Gastroesophageal sphincter (tissue), 4 donors: ENCODE measurements around the gene TMEM123. TPM values are rescaled to one million over a fixed set of nuclear protein-coding genes. Genes with fewer than 3 reads are reported as not detected.

Experiments used
- ATAC-seq: fragments of 150-250 bp; one replicate; pipeline ENCODE4 v1.9.1; 2016; ENCODE audit warnings: mild to moderate bottlenecking, moderate library complexity
- H3K27ac ChIP-seq, 4 donors: fragments of 200-600 bp; sonication (generic) in 3 of 4; 1 replicate in 3 of 4; 2 replicates in 1 of 4; pipeline ENCODE4 v1.5.1; 2016 to 2019
- H3K27me3 ChIP-seq: fragments of 200-600 bp; sonication (generic); one replicate; pipeline ENCODE4 v1.5.1; 2019
- H3K36me3 ChIP-seq, 2 donors: fragments of 200-600 bp; sonication (generic); one replicate each; pipeline ENCODE4 v1.5.1; 2019; ENCODE audit warnings: control low read depth in 1 of 2
- H3K4me1 ChIP-seq, 3 donors: fragments of 200-600 bp; sonication (generic); 1 replicate in 2 of 3; 2 replicates in 1 of 3; pipeline ENCODE4 v1.5.1; 2016 to 2019; ENCODE audit warnings: control low read depth in 2 of 3
- H3K4me3 ChIP-seq, 2 donors: fragments of 200-600 bp; sonication (generic); one replicate each; pipeline ENCODE4 v1.5.1; 2019; ENCODE audit warnings: mild to moderate bottlenecking in 1 of 2, moderate library complexity in 1 of 2
- H3K9me3 ChIP-seq, 3 donors: fragments of 200-600 bp; sonication (generic); one replicate each; pipeline ENCODE4 v1.5.1; 2017 to 2019; ENCODE audit warnings: control low read depth in 2 of 3
- EP300 ChIP-seq: sonication (generic); formaldehyde crosslinking; IDR thresholded peaks from one replicate; pipeline ENCODE4 v1.6.1; 2017; ENCODE audit warnings: antibody characterized with exemption, mild to moderate bottlenecking
- POLR2A ChIP-seq, 2 donors: fragments of 450-650 bp; IDR thresholded peaks; one replicate each; pipeline ENCODE4 v1.6.1; 2017; ENCODE audit warnings: antibody characterized with exemption in 2 of 2, mild to moderate bottlenecking in 2 of 2, moderate library complexity in 1 of 2
- POLR2AphosphoS5 ChIP-seq: sonication (generic); formaldehyde crosslinking; IDR thresholded peaks from one replicate; pipeline ENCODE4 v1.6.1; 2017; ENCODE audit warnings: antibody characterized with exemption
- WGBS, 2 donors: methylation state at CpG; one replicate each; pipeline ENCODE4 v1.1.5; 2018; ENCODE audit warnings: low coverage in 1 of 2; 5-methylcytosine and 5-hydroxymethylcytosine counted together
- total RNA-seq, 4 donors: library from RNA; depleted of rRNA; stranded (reverse); fragments of >200 nt; gene quantifications; one replicate each; pipeline ENCODE4 v1.1.0, GENCODE V29; 2016
- TF ChIP-seq, protein P1 (sequence below), 4 experiments: fragments of 200-600 bp in 2 of 4; fragments of 450-650 bp in 2 of 4; sonication (generic) in 1 of 4; IDR thresholded peaks; one replicate each; pipeline ENCODE4 v1.5.1; 2017 to 2019; ENCODE audit warnings: antibody characterized with exemption in 4 of 4, mild to moderate bottlenecking in 2 of 4, moderate library complexity in 2 of 4

The TMEM123 gene
- total RNA-seq, 4 donors from 2014 or later = 87.6 to 141 (median 101) TPM

DNA sequence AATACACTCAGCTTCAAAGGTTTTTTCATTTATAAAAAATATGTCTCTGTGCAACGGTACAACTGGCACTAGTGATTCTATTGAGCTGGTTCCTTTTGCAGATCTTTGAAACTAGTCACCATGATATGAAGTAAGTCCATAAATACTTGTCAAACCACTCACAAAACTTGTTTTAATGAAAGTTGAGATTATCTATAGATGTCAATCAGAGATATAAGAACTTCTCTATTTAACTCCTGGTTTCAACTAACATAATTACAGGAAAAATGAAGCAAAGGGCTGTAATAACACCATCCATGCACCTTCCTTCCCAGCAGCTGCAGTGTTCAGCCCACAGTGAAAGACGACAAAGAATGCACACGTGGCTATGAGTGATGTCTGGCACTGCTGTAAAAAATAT, 44.7 kb downstream of the TMEM123 start:
- TF ChIP-seq POLR2A (IDR thresholded peaks at IDR 0.05) (no peak), POLR2AphosphoS5 (no peak), EP300 (no peak)
- TF ChIP-seq, protein P1, sequence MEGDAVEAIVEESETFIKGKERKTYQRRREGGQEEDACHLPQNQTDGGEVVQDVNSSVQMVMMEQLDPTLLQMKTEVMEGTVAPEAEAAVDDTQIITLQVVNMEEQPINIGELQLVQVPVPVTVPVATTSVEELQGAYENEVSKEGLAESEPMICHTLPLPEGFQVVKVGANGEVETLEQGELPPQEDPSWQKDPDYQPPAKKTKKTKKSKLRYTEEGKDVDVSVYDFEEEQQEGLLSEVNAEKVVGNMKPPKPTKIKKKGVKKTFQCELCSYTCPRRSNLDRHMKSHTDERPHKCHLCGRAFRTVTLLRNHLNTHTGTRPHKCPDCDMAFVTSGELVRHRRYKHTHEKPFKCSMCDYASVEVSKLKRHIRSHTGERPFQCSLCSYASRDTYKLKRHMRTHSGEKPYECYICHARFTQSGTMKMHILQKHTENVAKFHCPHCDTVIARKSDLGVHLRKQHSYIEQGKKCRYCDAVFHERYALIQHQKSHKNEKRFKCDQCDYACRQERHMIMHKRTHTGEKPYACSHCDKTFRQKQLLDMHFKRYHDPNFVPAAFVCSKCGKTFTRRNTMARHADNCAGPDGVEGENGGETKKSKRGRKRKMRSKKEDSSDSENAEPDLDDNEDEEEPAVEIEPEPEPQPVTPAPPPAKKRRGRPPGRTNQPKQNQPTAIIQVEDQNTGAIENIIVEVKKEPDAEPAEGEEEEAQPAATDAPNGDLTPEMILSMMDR (IDR thresholded peaks at IDR 0.05) = no peak
- WGBS, 2 donors = 62 to 66% methylated on average over 3 of the region's 3 CpGs
- no peaks in the 10 kb centered on the region for H3K9me3 ChIP-seq
- peaks cover 0 to 25% of the 10 kb centered on the region in 2 donors for H3K36me3 ChIP-seq
- peaks cover 0 to 30% (median 0%) of the 10 kb centered on the region in 3 donors for H3K4me1 ChIP-seq
- no peak overlapping the region for H3K27ac ChIP-seq
- no peak overlapping the region for H3K4me3 ChIP-seq
- H3K27me3 ChIP-seq = no peaks in the 10 kb centered on the region
- ATAC-seq = no peak

DNA sequence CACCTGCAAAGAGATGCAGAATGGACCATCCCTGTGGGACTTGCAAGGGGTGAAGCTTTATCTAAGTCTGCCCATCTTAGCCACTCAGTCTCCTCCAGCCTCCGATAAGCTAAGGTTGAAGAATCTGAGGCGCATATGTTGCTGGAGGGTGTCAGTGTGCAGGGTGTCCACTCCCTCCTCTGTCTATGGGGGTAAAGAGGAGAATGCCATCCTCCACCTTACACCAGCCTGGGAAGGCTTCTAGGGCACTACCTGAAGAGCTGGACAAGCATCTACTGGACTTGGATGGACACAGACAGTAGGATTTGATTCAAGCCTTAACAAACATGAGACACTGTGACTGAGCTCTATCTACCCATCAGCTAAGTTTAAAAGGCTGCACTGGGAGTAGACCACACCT, 46.5 kb downstream of the TMEM123 start:
- H3K27me3 ChIP-seq = no peaks in the 10 kb centered on the region
- no peaks in the 10 kb centered on the region for H3K9me3 ChIP-seq
- no peak overlapping the region for H3K4me3 ChIP-seq
- H3K36me3 ChIP-seq = peaks cover 0 to 38% of the 10 kb centered on the region in 2 donors
- H3K27ac ChIP-seq = no peak overlapping the region
- no peak for ATAC-seq
- peaks cover 0 to 30% (median 0%) of the 10 kb centered on the region in 3 donors for H3K4me1 ChIP-seq
- TF ChIP-seq POLR2AphosphoS5 (no peak), POLR2A (IDR thresholded peaks at IDR 0.05) (no peak), EP300 (no peak)
- TF ChIP-seq, protein P1 (IDR thresholded peaks at IDR 0.05) = no peak
- WGBS, 2 donors = 100% methylated on average over 1 of the region's 2 CpGs; no CpG with 5 or more reads in 1 of the 2 donors

DNA sequence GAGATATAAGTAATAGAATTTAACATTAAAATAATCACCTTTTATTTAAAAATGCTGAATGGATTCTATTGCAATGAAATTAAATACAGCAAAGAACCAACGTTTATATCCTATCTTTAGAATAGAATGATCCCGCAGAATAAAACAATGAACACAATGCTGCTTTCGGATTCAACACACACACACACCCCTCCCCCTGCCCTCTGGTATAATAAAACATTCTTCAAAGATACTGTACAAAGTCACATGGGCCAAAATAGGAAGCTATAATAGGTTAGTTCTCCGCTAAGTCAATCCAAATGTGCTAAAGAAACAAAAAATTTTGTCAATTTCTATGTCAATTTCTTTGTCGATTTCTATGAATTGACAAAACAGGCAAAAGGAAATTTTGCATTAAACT, 47.1 kb downstream of the TMEM123 start:
- H3K27ac ChIP-seq = no peak overlapping the region
- TF ChIP-seq POLR2A (IDR thresholded peaks at IDR 0.05) (no peak), EP300 (no peak), POLR2AphosphoS5 (no peak)
- TF ChIP-seq, protein P1 (IDR thresholded peaks at IDR 0.05) = no peak
- 82 to 87% methylated on average over 5 of the region's 5 CpGs for WGBS, 2 donors
- peaks cover 0 to 44% of the 10 kb centered on the region in 2 donors for H3K36me3 ChIP-seq
- no peaks in the 10 kb centered on the region for H3K9me3 ChIP-seq
- no peak for ATAC-seq
- H3K27me3 ChIP-seq = no peaks in the 10 kb centered on the region
- H3K4me1 ChIP-seq = peaks cover 0 to 26% (median 0%) of the 10 kb centered on the region in 3 donors
- H3K4me3 ChIP-seq = no peak overlapping the region

DNA sequence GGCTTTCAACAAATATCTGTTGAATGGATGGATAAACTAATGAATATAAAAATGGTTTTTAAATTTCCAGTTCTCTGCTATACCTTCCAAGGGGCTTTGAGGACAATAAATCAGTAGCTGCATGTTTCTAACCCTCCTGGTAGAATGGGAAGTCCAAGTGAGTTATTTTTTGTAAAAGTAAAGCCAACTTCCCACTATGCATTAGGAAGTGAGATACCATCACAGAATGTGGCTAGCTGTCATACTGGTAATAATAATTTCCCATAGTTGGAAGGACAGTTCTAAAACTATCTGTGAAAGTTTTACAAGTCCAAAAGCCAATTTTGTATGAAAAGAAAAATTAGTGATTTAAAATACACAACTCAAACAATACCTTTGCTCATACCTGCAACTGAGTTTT, 50.0 kb downstream of the TMEM123 start:
- Histone ChIP-seq H3K4me3 (no peak overlapping the region), H3K9me3 (no peaks in the 10 kb centered on the region), H3K27ac (no peak overlapping the region), H3K36me3 (peaks cover 0 to 65% of the 10 kb centered on the region in 2 donors), H3K27me3 (no peaks in the 10 kb centered on the region), H3K4me1 (peaks cover 0 to 13% (median 0%) of the 10 kb centered on the region in 3 donors)
- ATAC-seq = no peak
- no peak for TF ChIP-seq POLR2AphosphoS5
- TF ChIP-seq, protein P1 (IDR thresholded peaks at IDR 0.05) = no peak
- no peak for TF ChIP-seq POLR2A (IDR thresholded peaks at IDR 0.05)
- TF ChIP-seq EP300 = no peak

DNA sequence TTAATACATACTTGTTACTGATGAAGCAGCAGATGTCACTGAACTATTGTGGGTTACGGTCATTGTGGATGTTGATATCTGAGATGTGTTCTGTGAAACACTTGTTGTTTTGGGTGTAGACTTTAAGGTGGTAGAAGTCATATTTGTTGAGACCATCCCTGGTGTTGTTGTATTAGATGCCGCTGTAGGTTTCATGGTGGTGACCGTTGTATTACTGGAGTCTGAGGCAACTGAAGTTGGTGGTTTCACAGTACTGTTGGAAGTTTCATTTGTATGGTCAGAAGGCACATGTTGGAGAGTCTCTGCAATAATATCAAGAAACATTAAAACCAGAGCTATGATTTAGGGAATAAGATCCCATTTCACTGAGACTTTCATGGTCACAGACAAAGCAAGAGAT, 50.7 kb downstream of the TMEM123 start:
- peaks cover 0 to 13% (median under 1%) of the 10 kb centered on the region in 3 donors for H3K4me1 ChIP-seq
- H3K27ac ChIP-seq = no peak overlapping the region
- ATAC-seq = no peak
- H3K36me3 ChIP-seq = peaks cover 0 to 68% of the 10 kb centered on the region in 2 donors
- 86 to 92% methylated on average over 2 to 3 of the region's 3 CpGs for WGBS, 2 donors
- H3K9me3 ChIP-seq = no peaks in the 10 kb centered on the region
- TF ChIP-seq, protein P1 (IDR thresholded peaks at IDR 0.05) = no peak
- no peak for TF ChIP-seq EP300
- TF ChIP-seq POLR2AphosphoS5 = no peak
- no peak for TF ChIP-seq POLR2A (IDR thresholded peaks at IDR 0.05)
- H3K4me3 ChIP-seq = no peak overlapping the region
- H3K27me3 ChIP-seq = no peaks in the 10 kb centered on the region
